Heart left ventricle (tissue), 16 donors: ENCODE results near the gene RBP4. TPM values are rescaled to one million over a fixed set of nuclear protein-coding genes. Genes with fewer than 3 reads are reported as not detected.
A peak's percentile ranks its signal among the peaks of the same experiment; 100 is the strongest.

Experiments
- ATAC-seq, 4 donors: fragments of 200-7000 bp; cut with Tn5 transposase; one replicate each; pipeline ENCODE4 v1.9.1; 2020 to 2022; ENCODE audit warnings: moderate library complexity in 4 of 4, mild to moderate bottlenecking in 3 of 4, moderate number of reproducible peaks in 1 of 4
- DNase-seq, 5 donors: peaks; one replicate each; pipeline ENCODE4 v3.0.0-alpha.2; 2020
- H3K27ac ChIP-seq, 12 donors: fragments of 200-600 bp; sonication (generic) in 4 of 12; one replicate each; pipeline versions ENCODE4 v1.5.0 to v1.8.0; 2016 to 2022; ENCODE audit warnings: mild to moderate bottlenecking in 2 of 12
- H3K27me3 ChIP-seq, 9 donors: fragments of 200-600 bp; sonication (generic) in 2 of 9; one replicate each; pipeline versions ENCODE4 v1.5.1 to v1.8.0; 2016 to 2022; ENCODE audit warnings: mild to moderate bottlenecking in 3 of 9
- H3K36me3 ChIP-seq, 9 donors: fragments of 200-600 bp; sonication (generic) in 2 of 9; one replicate each; pipeline versions ENCODE4 v1.5.0 to v1.8.0; 2018 to 2022; ENCODE audit warnings: mild to moderate bottlenecking in 2 of 9
- H3K4me1 ChIP-seq, 12 donors: fragments of 200-600 bp; sonication (generic) in 4 of 12; one replicate each; pipeline versions ENCODE4 v1.5.0 to v1.8.0; 2016 to 2022; ENCODE audit warnings: mild to moderate bottlenecking in 3 of 12
- H3K4me3 ChIP-seq, 12 donors: fragments of 200-600 bp; sonication (generic) in 4 of 12; one replicate each; pipeline versions ENCODE4 v1.5.0 to v1.8.0; 2017 to 2022; ENCODE audit warnings: mild to moderate bottlenecking in 9 of 12, moderate library complexity in 4 of 12
- H3K9me3 ChIP-seq, 12 donors: fragments of 200-600 bp; sonication (generic) in 4 of 12; one replicate each; pipeline versions ENCODE4 v1.5.0 to v1.8.0; 2016 to 2022; ENCODE audit warnings: mild to moderate bottlenecking in 1 of 12
- CTCF ChIP-seq, 12 donors: fragments of 200-600 bp; sonication (generic) in 4 of 12; IDR thresholded peaks; one replicate each; pipeline versions ENCODE4 v1.5.0 to v1.8.0; 2018 to 2022; ENCODE audit warnings: antibody characterized with exemption in 12 of 12, mild to moderate bottlenecking in 5 of 12
- POLR2A ChIP-seq, 2 donors: fragments of 450-650 bp; IDR thresholded peaks; one replicate each; pipeline ENCODE4 v1.6.1; 2017; ENCODE audit warnings: antibody characterized with exemption in 2 of 2, mild to moderate bottlenecking in 2 of 2, moderate library complexity in 2 of 2
- WGBS, 4 donors: extraction: QIAGEN DNeasy Blood & Tissue Kit in 2 of 4; methylation state at CpG; one replicate each; pipeline versions ENCODE4 v1.1.5 to v1.1.7; 2013 to 2018; 5-methylcytosine and 5-hydroxymethylcytosine counted together
- intact Hi-C, 10 donors: fragments of 100-400 bp; cut with DNase I; formaldehyde crosslinking; loops; one replicate each; pipeline versions ENCODE4 v1.11.1 to v1.14.2; 2022
- polyA plus RNA-seq, 2 donors: library from polyadenylated mRNA; stranded (reverse); fragments of 200-250 nt; gene quantifications; one replicate each; pipeline ENCODE4 v1.2.3, GENCODE V29; 2013
- total RNA-seq, 9 donors: library from RNA; depleted of rRNA in 2 of 9; stranded (reverse); fragments of >200 nt in 2 of 9; fragmentation: NEBNext Ultra II Directional in 3 of 9; extraction: Animal tissue kit (Norgen Biotek cat#: 25700) in 3 of 9; gene quantifications; one replicate each; pipeline versions ENCODE4 v1.1.0 to v1.2.4, GENCODE V29; 2016 to 2023
- donor health status: ischemic (EF 13 %, LVEDD 7.1; RV severe dilation, severe dysfunction).
- donor health status: healthy with polysubstance abuse.
- donor health status: DM: no; HTN: yes; CAD: no.
- donor health status: DM: no; HTN: no; CAD: no.
- donor health status: ischemic (EF 25% LVEDD 6.9; RV normal size, moderate dysfunction).
- donor health status: ischemic (EF 25% LVEDD 5.7; RV mildly dilated, moderate dysfunction).
- donor health status: healthy.
- donor health status: DM: yes; HTN: yes; CAD: no.
- donor health status: ischemic (EF 35%, LVEDD 5.7; RV mildly dilated, moderate dysfunction).
- donor health status: nonischemic (EF 11% LVEDD 7.7; RV severe dilation, severe dysfunction).
- donor health status: DM: yes; HTN: yes; CAD: no.
- donor health status: PGD.
- donor health status: ischemic (EF 29% LVEDD 5.4; RV normal size, mild dysfunction).
- donor health status: nonischemic (EF 23%, LVEDD 6.1; RV moderate dilation, normal function).

The RBP4 gene
- total and polyA plus RNA-seq, 11 donors: 0.35 to 63.4 (median 3.2) TPM; not detected in 1

GRCh38 chr10:93615576-93616235 is 14.7 kb upstream of the RBP4 start:
- no peak for ATAC-seq

GRCh38 chr10:93614101-93614825 is 13.2 kb upstream of the RBP4 start:
- no peak for TF ChIP-seq CTCF (IDR thresholded peaks at IDR 0.05)
- TF ChIP-seq POLR2A (IDR thresholded peaks at IDR 0.05): no peak
- WGBS, 4 donors: 71 to 83% (median 77%) methylated on average over 7 of the region's 7 CpGs
- DNase-seq (no peak), ATAC-seq (no peak)
- no peaks in the 10 kb centered on the region for H3K27me3 ChIP-seq
- H3K4me3 ChIP-seq: no peak overlapping the region
- no peak overlapping the region for H3K27ac ChIP-seq
- intact Hi-C loops: no loop called here
- no peaks in the 10 kb centered on the region for H3K9me3 ChIP-seq
- H3K4me1 ChIP-seq: peaks cover 0 to 11% (median 0%) of the 10 kb centered on the region in 12 donors
- no peaks in the 10 kb centered on the region for H3K36me3 ChIP-seq

More at GRCh38 chr10:93615576-93616235, 14.7 kb upstream of the RBP4 start:
- H3K9me3 ChIP-seq: no peaks in the 10 kb centered on the region
- H3K4me3 ChIP-seq: peak overlapping the region in 1 of 12 donors; percentile 10
- no peaks in the 10 kb centered on the region for H3K27me3 ChIP-seq
- 69 to 82% (median 75%) methylated on average over 9 of the region's 9 CpGs for WGBS, 4 donors
- H3K4me1 ChIP-seq: peaks cover 0 to 11% (median 0%) of the 10 kb centered on the region in 12 donors
- H3K27ac ChIP-seq: peak overlapping the region in 1 of 12 donors; percentile 70
- no peaks in the 10 kb centered on the region for H3K36me3 ChIP-seq
- intact Hi-C loops: no loop called here
- DNase-seq: no peak
- no peak for TF ChIP-seq POLR2A (IDR thresholded peaks at IDR 0.05)
- no peak for TF ChIP-seq CTCF (IDR thresholded peaks at IDR 0.05)

- ATAC-seq: no peak
- no peaks in the 10 kb centered on the region for H3K36me3 ChIP-seq
Measured at GRCh38 chr10:93613126-93613525, 12.1 kb upstream of the RBP4 start.

More at GRCh38 chr10:93613126-93613525, 12.1 kb upstream of the RBP4 start:
- Histone ChIP-seq H3K9me3 (no peaks in the 10 kb centered on the region), H3K27me3 (no peaks in the 10 kb centered on the region), H3K27ac (no peak overlapping the region), H3K4me3 (no peak overlapping the region), H3K4me1 (peaks cover 0 to 11% (median 0%) of the 10 kb centered on the region in 12 donors)
- TF ChIP-seq POLR2A (IDR thresholded peaks at IDR 0.05) (no peak), CTCF (IDR thresholded peaks at IDR 0.05) (no peak)
- 78 to 88% (median 83%) methylated on average over 3 of the region's 3 CpGs for WGBS, 4 donors
- intact Hi-C loops: no loop called here
- DNase-seq: no peak
